HepG2 (cell line): ENCODE measurements around the gene TCAP. TPM values are rescaled to one million over a fixed set of nuclear protein-coding genes. Genes with fewer than 3 reads are reported as not detected.

Source experiments
- ATAC-seq: fragments of 200-7000 bp; cut with Tn5 transposase; 3 replicates; pipeline ENCODE4 v1.9.1; 2020; ENCODE audit warnings: mild to moderate bottlenecking, moderate library complexity
- BruUV-seq: library from RNA; stranded (reverse); fragments of 400-500 nt; replicated peaks from 2 replicates; lab custom pipeline; 2021; lab: Mats Ljungman, UMichigan
- CTCF ChIA-PET: fragments of 300-600 bp; formaldehyde crosslinking; extraction: SDS; loops from one replicate; lab custom pipeline; 2021; ENCODE audit warnings: low total read pairs, inconsistent platforms, low intra/inter-chr PET ratio; lab: Yijun Ruan, JAX
- POLR2A ChIA-PET: fragments of 350-600 bp; sonication (Branson Sonifier 250); formaldehyde crosslinking; loops from one replicate; lab custom pipeline; 2020; ENCODE audit warnings: antibody characterized with exemption, inconsistent platforms; lab: Yijun Ruan, JAX
- DNase-seq: peaks from one replicate; pipeline ENCODE4 v3.0.0-alpha.2; 2015; ENCODE audit warnings: low spot score
- FAIRE-seq: peaks from 3 replicates; lab custom pipeline; 2011; peaks lifted over from hg19 to GRCh38; lab: Jason Lieb, UNC
- H2AFZ ChIP-seq: one replicate; pipeline ENCODE4 v1.6.1; 2011; ENCODE audit warnings: low read length, inconsistent platforms
- H3K27ac ChIP-seq: fragments of 300-600 bp; 3 replicates; pipeline ENCODE4 v1.8.0; 2011; ENCODE audit warnings: mixed run types, mild to moderate bottlenecking, mixed read lengths, low read length, inconsistent platforms; ENCODE audit not compliant: insufficient read depth; ENCODE audit errors: extremely low read length
- H3K27me3 ChIP-seq, 2 experiments: fragments of 200-600 bp in 1 of 2; 2 replicates in 1 of 2; 3 replicates in 1 of 2; pipeline versions ENCODE4 v1.6.0 to v1.8.0; 2011; ENCODE audit warnings: low read length in 2 of 2, mild to moderate bottlenecking in 2 of 2, moderate library complexity in 2 of 2, inconsistent platforms in 1 of 2; ENCODE audit not compliant: insufficient read depth in 2 of 2, control insufficient read depth in 1 of 2
- H3K36me3 ChIP-seq, 2 experiments: fragments of 200-600 bp in 1 of 2; replicated peaks in 1 of 2; 2 replicates in 1 of 2; 3 replicates in 1 of 2; pipeline versions ENCODE4 v1.5.1 to v1.8.0; 2011; ENCODE audit warnings: low read length in 2 of 2, inconsistent platforms in 1 of 2; ENCODE audit not compliant: insufficient read depth in 2 of 2, control insufficient read depth in 1 of 2
- H3K4me1 ChIP-seq: 2 replicates; pipeline ENCODE4 v1.5.1; 2012; ENCODE audit warnings: low read length, inconsistent platforms; ENCODE audit not compliant: insufficient read depth
- H3K4me2 ChIP-seq: 2 replicates; pipeline ENCODE4 v1.6.0; 2011; ENCODE audit warnings: low read depth, low read length, inconsistent platforms
- H3K4me3 ChIP-seq, 3 experiments: fragments of 200-600 bp in 1 of 3; sonication (generic), shearing (Covaris generic) in 1 of 3; replicated peaks in 1 of 3; 2 replicates each; pipeline ENCODE4 v1.5.1; 2011 to 2016; ENCODE audit warnings: low read length in 3 of 3, inconsistent platforms in 2 of 3, low read depth in 2 of 3, mild to moderate bottlenecking in 2 of 3, control low read depth in 1 of 3, mixed read lengths in 1 of 3; ENCODE audit not compliant: insufficient read depth in 1 of 3
- H3K79me2 ChIP-seq: one replicate; pipeline ENCODE4 v1.6.1; 2011; ENCODE audit warnings: low read length, inconsistent platforms; ENCODE audit not compliant: insufficient read depth
- H3K9ac ChIP-seq: 2 replicates; pipeline ENCODE4 v1.6.0; 2011; ENCODE audit warnings: mild to moderate bottlenecking, low read depth, low read length, inconsistent platforms; ENCODE audit not compliant: insufficient read depth
- H3K9me3 ChIP-seq: 2 replicates; pipeline ENCODE4 v1.5.1; 2012; ENCODE audit warnings: mild to moderate bottlenecking, low read length
- H4K20me1 ChIP-seq: 2 replicates; pipeline ENCODE4 v1.6.0; 2011; ENCODE audit warnings: inconsistent platforms, mild to moderate bottlenecking, low read length, moderate library complexity; ENCODE audit not compliant: insufficient read depth
- NR2F2 ChIP-seq: IDR thresholded peaks from 2 replicates; pipeline ENCODE4 v1.6.1; 2012; ENCODE audit warnings: low read depth, inconsistent platforms, borderline replicate concordance
- POLR2A ChIP-seq, 2 experiments: IDR thresholded peaks; 2 replicates each; pipeline ENCODE4 v1.6.1; 2011; ENCODE audit warnings: low read depth in 2 of 2, low read length in 2 of 2, mild to moderate bottlenecking in 1 of 2, moderate library complexity in 1 of 2; ENCODE audit not compliant: insufficient read depth in 1 of 2
- SALL1 ChIP-seq: sonication (generic); formaldehyde crosslinking; IDR thresholded peaks from 2 replicates; pipeline ENCODE4 v1.8.0; 2022; ENCODE audit warnings: mild to moderate bottlenecking, missing genetic modification reagents
- SRSF4 ChIP-seq: fragments of 200-400 bp; formaldehyde crosslinking; IDR thresholded peaks from one replicate; pipeline ENCODE4 v1.6.1; 2018; ENCODE audit warnings: mild to moderate bottlenecking, low read depth, low read length, moderate library complexity; ENCODE audit not compliant: poor library complexity, severe bottlenecking
- TEF ChIP-seq: sonication (generic); formaldehyde crosslinking; IDR thresholded peaks from 2 replicates; pipeline ENCODE4 v1.5.0; 2020; ENCODE audit warnings: missing genetic modification reagents
- TSC22D2 ChIP-seq: sonication (generic); formaldehyde crosslinking; IDR thresholded peaks from 2 replicates; pipeline ENCODE4 v1.5.1; 2020; ENCODE audit warnings: missing genetic modification reagents, mild to moderate bottlenecking, borderline replicate concordance
- ZNF350 ChIP-seq: sonication (generic); formaldehyde crosslinking; IDR thresholded peaks from 2 replicates; pipeline ENCODE4 v1.4.0; 2020; ENCODE audit warnings: mild to moderate bottlenecking, low read depth, missing genetic modification reagents, borderline replicate concordance
- ZNF629 ChIP-seq: sonication (generic); formaldehyde crosslinking; conservative IDR thresholded peaks from 2 replicates; pipeline ENCODE4 v1.5.0; 2020; ENCODE audit warnings: missing genetic modification reagents
- whole genome bisulfite sequencing: methylation state at CpG from one replicate; pipeline ENCODE4 v1.1.6; 2017; ENCODE audit warnings: low lambda C conversion rate; 5-methylcytosine and 5-hydroxymethylcytosine counted together
- in situ Hi-C: cut with HindIII; loops from 2 replicates; pipeline ENCODE4 v1.10.0; 2017; ENCODE audit warnings: low pct_unique_long_range_greater_than_20kb; ENCODE audit not compliant: extremely low pct_ligation_motif_present
- intact Hi-C: fragments of 100-400 bp; cut with micrococcal nuclease; formaldehyde crosslinking; loops from one replicate; pipeline ENCODE4 v1.10.0; 2022; ENCODE audit not compliant: unreplicated experiment
- polyA plus RNA-seq, 8 experiments: library from polyadenylated mRNA; depleted of rRNA in 3 of 8; stranded (reverse) in 7 of 8; unstranded in 1 of 8; fragments of >200 nt; fragmentation: Illumina TruSeq in 4 of 8; extraction: Trizol in 4 of 8; gene quantifications; 2 replicates each; pipeline versions ENCODE4 v1.2.1 to v1.2.3, GENCODE V29; 2011 to 2016; ENCODE audit warnings: low read depth in 4 of 8, missing spikeins in 1 of 8, mixed read lengths in 1 of 8; ENCODE audit not compliant: insufficient read depth in 1 of 8
- total RNA-seq, 5 experiments: library from RNA; depleted of rRNA; stranded (reverse); fragments of >200 nt; fragmentation: Illumina TruSeq; extraction: Trizol; gene quantifications; 2 replicates each; pipeline ENCODE4 v1.2.3, GENCODE V29; 2016; ENCODE audit warnings: low read depth in 1 of 5

TCAP gene
- total and polyA plus RNA-seq, 2 of the 13 experiments (the other 11 are each of a cell fraction or from before 2014, with no cell fraction given) = 0.24 to 0.65 TPM

GRCh38 chr17:39711851-39712250 lies 46.7 kb downstream of the TCAP start:
- Histone ChIP-seq H3K27ac (no peak overlapping the region), H4K20me1 (no peaks in the 10 kb centered on the region), H3K9me3 (no peaks in the 10 kb centered on the region), H3K4me1 (no peaks in the 10 kb centered on the region), H3K27me3 (no peaks in the 10 kb centered on the region), H3K4me3 (no peak overlapping the region), H3K4me2 (no peak overlapping the region), H3K9ac (no peak overlapping the region), H3K79me2 (no peaks in the 10 kb centered on the region), H2AFZ (no peak overlapping the region), H3K36me3 (peaks cover 56 to 90% of the 10 kb centered on the region in 2 experiments)
- ChIA-PET CTCF (no interaction called here), POLR2A (interaction anchor here (1.7 kb wide), 1 partner anchor 16 kb away, joined by 8 read pairs; no protein-coding TSS in a partner anchor)
- ATAC-seq = no peak
- FAIRE-seq = no peak
- BruUV-seq = no TSS peak
- in situ Hi-C loops = no loop called here
- DNase-seq = no peak
- 95% methylated on average over 10 of the region's 10 CpGs for WGBS
- TF ChIP-seq POLR2A (IDR thresholded peaks at IDR 0.05; ENCODE audit: insufficient read depth in 1 of 2, low read depth in 2 of 2, low read length in 2 of 2) (0 out of 4 replicates have a peak, but pooled peaks of 1 of the 2 experiments have one; percentile 7), TEF (CRISPR knock-in tag) (no peak), SALL1 (CRISPR knock-in tag) (no peak), ZNF350 (no peak), TSC22D2 (CRISPR knock-in tag) (no peak)
- intact Hi-C loops = no loop called here

GRCh38 chr17:39714234-39714633 lies 49.1 kb downstream of the TCAP start:
- ChIA-PET POLR2A (interaction anchor here (1.0 to 4.1 kb wide), 3 partner anchors 11 to 19 kb away, joined by 3 to 11 read pairs (median 5); partner anchors contain the start of gene MIEN1), CTCF (no interaction called here)
- no peaks in the 10 kb centered on the region for H3K9me3 ChIP-seq
- no peak overlapping the region for H3K4me2 ChIP-seq
- 95% methylated on average over 4 of the region's 4 CpGs for WGBS
- H3K79me2 ChIP-seq = no peaks in the 10 kb centered on the region
- DNase-seq (no peak), ATAC-seq (no peak), FAIRE-seq (no peak)
- no peaks in the 10 kb centered on the region for H4K20me1 ChIP-seq
- in situ Hi-C loops = no loop called here
- no TSS peak for BruUV-seq
- H3K27ac ChIP-seq = no peak overlapping the region
- H3K4me1 ChIP-seq = no peaks in the 10 kb centered on the region
- no peaks in the 10 kb centered on the region for H3K27me3 ChIP-seq
- H2AFZ ChIP-seq = no peak overlapping the region
- intact Hi-C loops = no loop called here
- no peak for TF ChIP-seq NR2F2
- peak; percentile 86 for TF ChIP-seq ZNF629 (CRISPR knock-in tag)
- TF ChIP-seq SRSF4 = no peak
- H3K36me3 ChIP-seq = peaks cover 44 to 88% of the 10 kb centered on the region in 2 experiments
- H3K4me3 ChIP-seq = no peak overlapping the region
- no peak overlapping the region for H3K9ac ChIP-seq
